ENCODE measurements around the gene PLXNA4. TPM values are rescaled to one million over a fixed set of nuclear protein-coding genes. Genes with fewer than 3 reads are reported as not detected.
A peak's percentile ranks its signal among the peaks of the same experiment; 100 is the strongest.

The PLXNA4 gene
- total RNA-seq, 1 donor from 2014 or later, result 0.38 TPM

DNA sequence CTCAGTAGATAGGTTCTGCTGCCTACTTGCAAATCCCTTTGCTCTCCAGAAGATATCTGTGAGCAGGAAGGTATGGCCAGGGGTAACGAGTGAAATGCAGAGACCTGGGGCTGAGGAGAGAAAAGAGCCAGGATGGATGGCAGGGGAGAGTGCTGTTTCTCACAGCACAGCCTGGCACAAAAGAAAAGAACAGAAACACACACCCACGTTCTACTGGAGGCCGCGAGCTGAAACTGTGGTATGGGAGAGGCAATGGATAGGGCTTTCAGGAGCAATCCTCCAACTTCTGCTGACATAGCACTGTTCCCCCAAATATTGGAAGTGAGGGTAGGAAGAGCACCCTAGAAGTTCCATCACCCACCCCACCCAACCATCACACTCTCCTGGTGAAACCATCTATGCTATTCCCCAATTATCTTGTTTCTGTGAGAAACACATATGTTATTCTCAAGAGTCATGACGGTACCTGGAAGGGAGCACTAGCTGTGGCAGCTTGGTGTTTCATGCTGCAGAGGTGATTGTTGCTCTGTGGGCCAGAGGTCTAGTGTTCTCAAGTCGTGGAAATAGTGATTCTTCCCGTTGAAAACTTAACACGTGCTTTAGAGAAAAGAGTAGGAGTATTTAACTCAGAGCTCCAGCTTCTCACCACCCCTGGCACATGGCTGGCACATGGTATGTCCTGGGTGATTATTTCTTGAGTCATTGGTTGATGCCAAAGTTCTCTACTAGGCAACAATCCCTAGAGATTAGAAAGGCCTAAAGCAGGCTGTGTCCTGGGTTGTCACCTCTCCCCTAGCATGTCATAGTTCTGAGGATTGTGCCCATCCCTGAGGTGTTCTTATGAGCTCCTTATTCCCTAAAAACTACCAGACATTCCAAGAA is 198.3 kb downstream of the PLXNA4 start:
- Mint-ChIP-seq H3K4me1 (ENCODE audit: low read depth) (peaks cover 49% of the 10 kb centered on the region), H3K4me3 (ENCODE audit: low read depth) (no peak overlapping the region), H3K27ac (no peak overlapping the region), H3K27me3 (no peaks in the 10 kb centered on the region), H3K9me3 (ENCODE audit: low read depth) (no peaks in the 10 kb centered on the region), H3K36me3 (ENCODE audit: insufficient read depth) (no peaks in the 10 kb centered on the region)
- DNase-seq (ENCODE audit: low spot score, unreplicated experiment), result no peak
- TF ChIP-seq, protein P1, sequence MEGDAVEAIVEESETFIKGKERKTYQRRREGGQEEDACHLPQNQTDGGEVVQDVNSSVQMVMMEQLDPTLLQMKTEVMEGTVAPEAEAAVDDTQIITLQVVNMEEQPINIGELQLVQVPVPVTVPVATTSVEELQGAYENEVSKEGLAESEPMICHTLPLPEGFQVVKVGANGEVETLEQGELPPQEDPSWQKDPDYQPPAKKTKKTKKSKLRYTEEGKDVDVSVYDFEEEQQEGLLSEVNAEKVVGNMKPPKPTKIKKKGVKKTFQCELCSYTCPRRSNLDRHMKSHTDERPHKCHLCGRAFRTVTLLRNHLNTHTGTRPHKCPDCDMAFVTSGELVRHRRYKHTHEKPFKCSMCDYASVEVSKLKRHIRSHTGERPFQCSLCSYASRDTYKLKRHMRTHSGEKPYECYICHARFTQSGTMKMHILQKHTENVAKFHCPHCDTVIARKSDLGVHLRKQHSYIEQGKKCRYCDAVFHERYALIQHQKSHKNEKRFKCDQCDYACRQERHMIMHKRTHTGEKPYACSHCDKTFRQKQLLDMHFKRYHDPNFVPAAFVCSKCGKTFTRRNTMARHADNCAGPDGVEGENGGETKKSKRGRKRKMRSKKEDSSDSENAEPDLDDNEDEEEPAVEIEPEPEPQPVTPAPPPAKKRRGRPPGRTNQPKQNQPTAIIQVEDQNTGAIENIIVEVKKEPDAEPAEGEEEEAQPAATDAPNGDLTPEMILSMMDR (IDR thresholded peaks at IDR 0.05; ENCODE audit: unreplicated experiment), result no peak

DNA sequence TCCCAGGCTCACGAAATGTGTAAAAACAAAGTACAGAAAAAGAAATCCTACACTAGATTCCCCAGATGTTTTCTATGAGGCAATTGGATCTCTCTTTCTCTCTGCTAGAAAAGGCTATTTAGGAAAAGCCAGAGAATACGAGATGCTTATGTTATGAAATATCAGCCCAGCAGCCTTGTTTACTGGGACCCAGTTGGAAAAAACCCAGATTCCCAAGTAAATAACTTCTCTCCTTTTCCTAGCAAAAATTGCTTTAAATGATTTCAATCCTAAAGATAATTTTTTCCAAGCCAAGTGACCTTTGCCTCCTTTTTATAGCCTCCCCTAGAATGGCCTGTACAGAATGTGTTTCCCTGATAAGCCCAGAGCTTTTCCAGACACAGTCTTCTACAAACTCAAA is 199.3 kb downstream of the PLXNA4 start:
- H3K27me3 Mint-ChIP-seq, result no peaks in the 10 kb centered on the region
- TF ChIP-seq, protein P1 (IDR thresholded peaks at IDR 0.05; ENCODE audit: unreplicated experiment), result no peak
- no peak for DNase-seq (ENCODE audit: low spot score, unreplicated experiment)
- peak overlapping the region; percentile 71 for H3K27ac Mint-ChIP-seq
- H3K4me1 Mint-ChIP-seq (ENCODE audit: low read depth), result peaks cover 41% of the 10 kb centered on the region
- H3K4me3 Mint-ChIP-seq (ENCODE audit: low read depth), result no peak overlapping the region
- H3K9me3 Mint-ChIP-seq (ENCODE audit: low read depth), result no peaks in the 10 kb centered on the region
- H3K36me3 Mint-ChIP-seq (ENCODE audit: insufficient read depth), result no peaks in the 10 kb centered on the region

GRCh38 chr7:132376361-132377013 is 199.8 kb downstream of the PLXNA4 start:
- Mint-ChIP-seq H3K27me3 (no peaks in the 10 kb centered on the region), H3K36me3 (ENCODE audit: insufficient read depth) (no peaks in the 10 kb centered on the region), H3K9me3 (ENCODE audit: low read depth) (no peaks in the 10 kb centered on the region), H3K4me1 (ENCODE audit: low read depth) (peaks cover 36% of the 10 kb centered on the region), H3K4me3 (ENCODE audit: low read depth) (no peak overlapping the region), H3K27ac (peak overlapping the region; percentile 71)
- TF ChIP-seq, protein P1 (IDR thresholded peaks at IDR 0.05; ENCODE audit: unreplicated experiment), result no peak
- DNase-seq (ENCODE audit: low spot score, unreplicated experiment), result no peak

GRCh38 chr7:132373879-132374278 is 202.4 kb downstream of the PLXNA4 start:
- H3K4me3 Mint-ChIP-seq (ENCODE audit: low read depth), result no peak overlapping the region
- H3K27ac Mint-ChIP-seq, result no peak overlapping the region
- TF ChIP-seq, protein P1 (IDR thresholded peaks at IDR 0.05; ENCODE audit: unreplicated experiment), result no peak
- H3K27me3 Mint-ChIP-seq, result peaks cover 6% of the 10 kb centered on the region
- peaks cover 18% of the 10 kb centered on the region for H3K4me1 Mint-ChIP-seq (ENCODE audit: low read depth)
- no peaks in the 10 kb centered on the region for H3K9me3 Mint-ChIP-seq (ENCODE audit: low read depth)
- DNase-seq (ENCODE audit: low spot score, unreplicated experiment), result no peak
- no peaks in the 10 kb centered on the region for H3K36me3 Mint-ChIP-seq (ENCODE audit: insufficient read depth)

GRCh38 chr7:132373041-132373440 is 203.2 kb downstream of the PLXNA4 start:
- H3K27ac Mint-ChIP-seq, result no peak overlapping the region
- DNase-seq (ENCODE audit: low spot score, unreplicated experiment), result no peak
- no peaks in the 10 kb centered on the region for H3K9me3 Mint-ChIP-seq (ENCODE audit: low read depth)
- TF ChIP-seq, protein P1 (IDR thresholded peaks at IDR 0.05; ENCODE audit: unreplicated experiment), result no peak
- H3K4me1 Mint-ChIP-seq (ENCODE audit: low read depth), result peaks cover 18% of the 10 kb centered on the region
- no peak overlapping the region for H3K4me3 Mint-ChIP-seq (ENCODE audit: low read depth)
- H3K36me3 Mint-ChIP-seq (ENCODE audit: insufficient read depth), result no peaks in the 10 kb centered on the region
- peaks cover 8% of the 10 kb centered on the region for H3K27me3 Mint-ChIP-seq

Measured in progenitor cell of endocrine pancreas (in vitro differentiated cells).